HEK293T (cell line): Measurements from ENCODE around the gene FTO.

Experiments used
- CTCF ChIA-PET: fragments of 350-600 bp; formaldehyde crosslinking; extraction: SDS; loops from one replicate; lab custom pipeline; 2021; ENCODE audit warnings: antibody characterized with exemption, inconsistent platforms; lab: Yijun Ruan, JAX
- POLR2A ChIA-PET: fragments of 350-600 bp; formaldehyde crosslinking; extraction: SDS; loops from one replicate; lab custom pipeline; 2020; ENCODE audit warnings: antibody characterized with exemption, inconsistent platforms; lab: Yijun Ruan, JAX
- DNase-seq: peaks from one replicate; pipeline ENCODE4 v3.0.0; 2012; ENCODE audit warnings: mixed read lengths; ENCODE audit errors: extremely low spot score
- ARNT ChIP-seq: fragments of 450-650 bp; IDR thresholded peaks from 2 replicates; pipeline ENCODE4 v1.6.1; 2017; ENCODE audit warnings: mild to moderate bottlenecking
- BHLHE40 ChIP-seq: fragments of 450-650 bp; IDR thresholded peaks from 2 replicates; pipeline ENCODE4 v1.6.1; 2016; ENCODE audit warnings: mild to moderate bottlenecking, moderate library complexity, borderline replicate concordance
- CTBP1 ChIP-seq: fragments of 450-650 bp; IDR thresholded peaks from 2 replicates; pipeline ENCODE4 v1.6.1; 2016; ENCODE audit warnings: borderline replicate concordance
- ELF4 ChIP-seq: fragments of 450-650 bp; IDR thresholded peaks from 2 replicates; pipeline ENCODE4 v1.6.1; 2017; ENCODE audit warnings: antibody characterized with exemption
- FOXA1 ChIP-seq: fragments of 450-650 bp; IDR thresholded peaks from 2 replicates; pipeline ENCODE4 v1.6.1; 2016; ENCODE audit warnings: mild to moderate bottlenecking
- FOXK2 ChIP-seq: fragments of 450-650 bp; IDR thresholded peaks from 2 replicates; pipeline ENCODE4 v1.6.1; 2016; ENCODE audit warnings: mild to moderate bottlenecking
- FOXM1 ChIP-seq: fragments of 450-650 bp; IDR thresholded peaks from 2 replicates; pipeline ENCODE4 v1.6.1; 2017; ENCODE audit warnings: mild to moderate bottlenecking, borderline replicate concordance
- HDGF ChIP-seq: fragments of 450-650 bp; IDR thresholded peaks from 2 replicates; pipeline ENCODE4 v1.6.1; 2017; ENCODE audit warnings: antibody characterized with exemption, borderline replicate concordance
- L3MBTL2 ChIP-seq: fragments of 450-650 bp; conservative IDR thresholded peaks from 2 replicates; pipeline ENCODE4 v1.6.1; 2016; ENCODE audit warnings: mild to moderate bottlenecking
- LEF1 ChIP-seq: fragments of 450-650 bp; IDR thresholded peaks from 2 replicates; pipeline ENCODE4 v1.6.1; 2017; ENCODE audit warnings: mild to moderate bottlenecking, borderline replicate concordance
- NFRKB ChIP-seq: fragments of 450-650 bp; IDR thresholded peaks from 2 replicates; pipeline ENCODE4 v1.6.1; 2016; ENCODE audit warnings: mild to moderate bottlenecking, moderate library complexity
- SP1 ChIP-seq: fragments of 450-650 bp; IDR thresholded peaks from 2 replicates; pipeline ENCODE4 v1.6.1; 2017
- SUZ12 ChIP-seq: fragments of 450-650 bp; IDR thresholded peaks from 2 replicates; pipeline ENCODE4 v1.6.1; 2016; ENCODE audit warnings: mild to moderate bottlenecking
- TARDBP ChIP-seq: fragments of 450-650 bp; IDR thresholded peaks from 2 replicates; pipeline ENCODE4 v1.6.1; 2016
- ZNF384 ChIP-seq: fragments of 450-650 bp; IDR thresholded peaks from 2 replicates; pipeline ENCODE4 v1.6.1; 2016
- TF ChIP-seq, protein P1 (sequence below): fragments of 450-650 bp; IDR thresholded peaks from 2 replicates; pipeline ENCODE4 v1.6.1; 2016

FTO gene

DNA sequence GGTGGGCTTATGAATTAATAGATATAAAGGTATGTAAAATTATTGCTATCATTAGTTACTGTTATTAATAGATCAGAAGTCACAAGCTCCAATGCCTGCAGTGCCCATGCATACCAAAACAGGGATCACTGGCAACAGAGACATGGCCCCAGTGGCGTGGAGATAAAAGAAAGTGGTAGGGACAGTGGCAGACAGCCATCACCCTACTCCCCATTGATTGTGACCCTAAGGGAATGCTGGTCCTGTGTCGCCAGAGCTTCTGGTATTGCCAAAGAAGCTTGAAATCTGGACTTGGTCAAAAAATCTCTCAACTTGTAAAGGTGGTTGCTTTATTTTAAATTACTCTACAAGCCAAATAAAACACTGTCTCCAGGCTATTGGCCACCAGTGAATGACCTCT lies 303.5 kb downstream of the FTO start:
- ChIA-PET CTCF (no interaction called here), POLR2A (no interaction called here)
- no peak for TF ChIP-seq L3MBTL2
- no peak for TF ChIP-seq FOXK2
- no peak for TF ChIP-seq CTBP1
- TF ChIP-seq BHLHE40 = no peak
- no peak for TF ChIP-seq SP1
- no peak for TF ChIP-seq NFRKB
- no peak for TF ChIP-seq FOXA1
- TF ChIP-seq, protein P1, sequence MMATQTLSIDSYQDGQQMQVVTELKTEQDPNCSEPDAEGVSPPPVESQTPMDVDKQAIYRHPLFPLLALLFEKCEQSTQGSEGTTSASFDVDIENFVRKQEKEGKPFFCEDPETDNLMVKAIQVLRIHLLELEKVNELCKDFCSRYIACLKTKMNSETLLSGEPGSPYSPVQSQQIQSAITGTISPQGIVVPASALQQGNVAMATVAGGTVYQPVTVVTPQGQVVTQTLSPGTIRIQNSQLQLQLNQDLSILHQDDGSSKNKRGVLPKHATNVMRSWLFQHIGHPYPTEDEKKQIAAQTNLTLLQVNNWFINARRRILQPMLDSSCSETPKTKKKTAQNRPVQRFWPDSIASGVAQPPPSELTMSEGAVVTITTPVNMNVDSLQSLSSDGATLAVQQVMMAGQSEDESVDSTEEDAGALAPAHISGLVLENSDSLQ = no peak
- no peak for TF ChIP-seq LEF1
- TF ChIP-seq SUZ12 = no peak
- no peak for TF ChIP-seq FOXM1
- no peak for TF ChIP-seq ELF4
- TF ChIP-seq HDGF = no peak
- TF ChIP-seq TARDBP = no peak
- no peak for TF ChIP-seq ZNF384
- no peak for DNase-seq

DNA sequence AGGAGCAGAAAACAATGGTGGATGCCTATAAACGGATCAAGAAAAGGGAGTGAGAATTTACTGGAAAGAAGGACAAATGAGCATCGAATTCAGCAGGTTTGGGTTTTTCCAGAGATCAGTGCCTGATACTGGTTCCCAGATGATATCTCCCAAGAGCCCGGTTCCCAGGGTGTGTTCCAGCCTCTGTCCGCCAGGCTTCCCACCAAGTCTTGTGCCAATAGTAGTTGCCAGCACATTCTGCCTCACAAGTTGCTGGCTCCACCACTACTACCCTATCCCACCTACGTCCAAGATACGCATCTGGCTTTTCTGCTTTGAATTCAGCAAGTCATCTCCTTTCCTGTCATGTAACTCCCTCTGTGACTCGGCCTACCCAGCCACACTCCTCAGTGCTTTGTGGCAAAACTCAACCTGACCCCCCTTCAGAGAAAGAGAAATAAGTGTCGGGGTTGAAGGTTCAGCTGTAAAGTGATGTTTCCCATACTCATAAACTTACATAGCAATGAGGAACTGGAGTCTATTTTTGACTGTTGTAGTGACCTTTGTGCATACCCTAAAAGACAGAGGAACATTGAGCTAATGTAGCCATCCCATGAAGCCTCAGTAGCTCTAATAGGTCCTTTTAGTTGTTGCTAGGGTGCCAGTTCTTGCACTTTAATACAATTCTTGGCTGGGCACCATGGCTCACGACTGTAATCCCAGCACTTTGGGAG lies 305.7 kb downstream of the FTO start:
- no peak for TF ChIP-seq ZNF384
- POLR2A ChIA-PET = no interaction called here
- no peak for DNase-seq
- CTCF ChIA-PET = no interaction called here

DNA sequence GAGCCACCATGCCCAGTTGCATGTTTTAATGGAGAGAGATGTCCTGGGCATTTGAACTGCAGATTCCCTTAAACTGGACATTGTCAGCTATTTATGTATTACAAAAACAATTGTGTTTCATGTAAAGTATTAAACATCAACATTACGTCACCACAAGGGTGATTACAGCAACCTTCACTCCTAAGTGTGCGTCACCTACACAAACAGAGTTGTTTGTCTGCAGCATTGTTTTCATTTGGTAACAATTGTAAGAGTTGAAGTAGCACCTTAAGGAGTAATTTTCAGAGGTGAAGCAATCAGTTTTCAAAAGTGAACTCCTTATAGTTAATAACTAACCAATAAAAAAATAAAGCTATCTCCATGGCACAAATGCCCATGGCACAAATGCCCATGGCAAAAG lies 311.2 kb downstream of the FTO start:
- POLR2A ChIA-PET = no interaction called here
- TF ChIP-seq FOXK2 (no peak), BHLHE40 (no peak), TARDBP (no peak), LEF1 (no peak), CTBP1 (no peak), ELF4 (no peak)
- TF ChIP-seq, protein P1 = no peak
- CTCF ChIA-PET = no interaction called here
- DNase-seq = no peak

DNA sequence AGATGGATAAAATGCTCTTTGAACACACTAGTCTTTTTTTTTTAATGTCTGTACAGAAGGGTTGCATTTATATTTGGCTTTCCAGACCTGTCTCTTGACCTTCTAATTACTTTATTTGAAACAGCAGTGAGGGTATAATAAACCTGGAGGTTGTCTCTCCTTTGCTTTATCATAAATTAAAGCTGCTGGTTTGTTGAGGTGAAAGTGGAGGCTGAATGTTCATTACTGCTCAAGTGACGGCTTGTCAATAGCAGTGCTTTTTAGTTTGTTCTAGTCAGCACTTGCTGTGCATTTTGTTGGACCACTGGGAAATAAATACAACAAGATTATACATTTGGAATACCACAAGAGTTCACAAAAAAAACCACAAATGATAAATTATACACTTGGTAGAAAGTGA lies 318.4 kb downstream of the FTO start:
- no peak for DNase-seq
- TF ChIP-seq ARNT = no peak
- no peak for TF ChIP-seq L3MBTL2
- TF ChIP-seq SUZ12 = no peak
- TF ChIP-seq ELF4 = no peak
- TF ChIP-seq BHLHE40 = no peak
- TF ChIP-seq LEF1 = no peak
- TF ChIP-seq TARDBP = no peak
- no peak for TF ChIP-seq FOXM1
- TF ChIP-seq FOXA1 = no peak
- TF ChIP-seq HDGF = no peak
- no peak for TF ChIP-seq FOXK2
- TF ChIP-seq SP1 = no peak
- no peak for TF ChIP-seq CTBP1
- TF ChIP-seq, protein P1 = no peak
- no peak for TF ChIP-seq NFRKB
- CTCF ChIA-PET = no interaction called here
- POLR2A ChIA-PET = no interaction called here

DNA sequence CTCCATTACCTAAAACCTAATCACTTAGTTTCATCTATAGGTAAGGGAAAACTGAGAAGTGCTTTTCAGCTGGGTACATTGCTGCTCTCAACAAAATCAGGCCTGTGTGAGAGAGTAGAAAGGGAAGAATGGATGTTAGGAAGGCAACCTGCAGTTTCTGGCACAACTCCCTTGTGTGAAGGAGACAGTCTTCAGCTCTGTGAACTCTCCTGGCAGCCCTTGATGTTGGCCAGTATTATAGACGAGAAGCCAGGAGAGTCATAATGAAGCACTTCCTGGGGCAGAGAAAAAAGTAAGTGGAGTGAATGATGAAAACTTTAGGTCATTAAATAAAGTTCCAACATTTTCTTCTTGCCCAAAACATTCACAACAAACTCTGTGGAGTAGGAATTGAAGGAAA lies 322.5 kb downstream of the FTO start:
- ChIA-PET CTCF (no interaction called here), POLR2A (no interaction called here)
- no peak for TF ChIP-seq SUZ12
- no peak for TF ChIP-seq ZNF384
- TF ChIP-seq L3MBTL2 = no peak
- no peak for TF ChIP-seq FOXA1
- no peak for TF ChIP-seq BHLHE40
- no peak for TF ChIP-seq SP1
- no peak for TF ChIP-seq HDGF
- TF ChIP-seq FOXM1 = no peak
- TF ChIP-seq NFRKB = no peak
- TF ChIP-seq CTBP1 = no peak
- TF ChIP-seq, protein P1 = no peak
- DNase-seq = no peak

DNA sequence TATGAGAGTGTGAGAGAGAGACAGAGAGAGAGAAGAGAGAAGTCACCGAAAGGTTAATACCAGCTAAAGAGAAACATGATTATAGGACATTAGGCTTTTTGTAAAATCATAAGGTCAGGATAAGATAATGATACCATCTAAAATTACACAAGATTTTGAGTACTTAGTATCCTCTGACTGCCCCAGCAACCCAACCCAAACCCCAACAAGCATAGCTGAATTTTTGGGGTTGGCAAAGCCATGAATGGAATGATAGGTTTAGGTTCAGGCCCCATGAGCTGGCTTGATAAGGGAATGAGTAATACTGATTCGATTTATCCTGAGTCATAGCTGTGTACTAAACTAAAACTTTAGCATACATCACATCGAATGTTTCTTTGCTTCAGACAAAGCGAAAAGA lies 323.1 kb downstream of the FTO start:
- ChIA-PET POLR2A (no interaction called here), CTCF (no interaction called here)
- DNase-seq = no peak
- no peak for TF ChIP-seq CTBP1
- TF ChIP-seq FOXK2 = no peak
- TF ChIP-seq L3MBTL2 = no peak
- TF ChIP-seq NFRKB = no peak
- TF ChIP-seq ELF4 = no peak
- TF ChIP-seq FOXM1 = no peak
- TF ChIP-seq LEF1 = no peak
- no peak for TF ChIP-seq ARNT
